WTC11 (cell line): ENCODE results near the gene ZNF175. TPM values are rescaled to one million over a fixed set of nuclear protein-coding genes. Genes with fewer than 3 reads are reported as not detected.

Experiments used
- ATAC-seq: fragments of 200-7000 bp; cut with Tn5 transposase; 2 replicates; pipeline ENCODE4 v1.10.0; 2021; ENCODE audit warnings: mild to moderate bottlenecking, moderate library complexity
- CTCF ChIA-PET: fragments of 300-600 bp; sonication (Branson Sonifier 250); formaldehyde crosslinking; loops from one replicate; lab custom pipeline; 2021; ENCODE audit warnings: antibody characterized with exemption; lab: Charles Lee
- POLR2A ChIA-PET: fragments of 350-600 bp; sonication (Branson Sonifier 250); formaldehyde crosslinking; loops from one replicate; lab custom pipeline; 2021; ENCODE audit warnings: antibody characterized with exemption; lab: Charles Lee
- DNase-seq: peaks from one replicate; pipeline ENCODE4 v3.0.0; 2021; ENCODE audit warnings: low spot score
- H3K27ac Mint-ChIP-seq: 2 replicates; pipeline ENCODE4 v1.8.0; 2021; ENCODE audit warnings: mixed read lengths
- H3K27me3 Mint-ChIP-seq: 2 replicates; pipeline ENCODE4 v1.8.0; 2021; ENCODE audit warnings: low read depth, mild to moderate bottlenecking, moderate library complexity, mixed read lengths
- H3K36me3 Mint-ChIP-seq: 2 replicates; pipeline ENCODE4 v1.8.0; 2021; ENCODE audit warnings: mixed read lengths
- H3K4me1 Mint-ChIP-seq: 2 replicates; pipeline ENCODE4 v1.8.0; 2022; ENCODE audit warnings: mixed read lengths
- H3K4me3 Mint-ChIP-seq: 2 replicates; pipeline ENCODE4 v1.8.0; 2021; ENCODE audit warnings: mild to moderate bottlenecking, moderate library complexity, mixed read lengths
- H3K9me3 Mint-ChIP-seq: 2 replicates; pipeline ENCODE4 v1.8.0; 2021; ENCODE audit warnings: mixed read lengths
- AR ChIP-seq: fragments of 250-450 bp; sonication (Bioruptor Pico); IDR thresholded peaks from 2 replicates; pipeline ENCODE4 v1.9.0; 2021; ENCODE audit warnings: mild to moderate bottlenecking
- CREM ChIP-seq: sonication (generic); formaldehyde crosslinking; IDR thresholded peaks from 2 replicates; pipeline ENCODE4 v1.8.1; 2022; ENCODE audit warnings: mild to moderate bottlenecking, missing genetic modification reagents, moderate library complexity
- E2F1 ChIP-seq: sonication (generic); formaldehyde crosslinking; IDR thresholded peaks from 2 replicates; pipeline ENCODE4 v1.8.0; 2022; ENCODE audit warnings: mild to moderate bottlenecking, missing genetic modification reagents
- ERG ChIP-seq: fragments of 250-450 bp; sonication (Bioruptor Pico); IDR thresholded peaks from 2 replicates; pipeline ENCODE4 v1.8.0; 2021; ENCODE audit warnings: mild to moderate bottlenecking
- GABPB1 ChIP-seq: sonication (generic); formaldehyde crosslinking; IDR thresholded peaks from 2 replicates; pipeline ENCODE4 v1.8.1; 2023; ENCODE audit warnings: mild to moderate bottlenecking, missing genetic modification reagents
- HMGA2 ChIP-seq: fragments of 250-450 bp; sonication (Bioruptor Pico); IDR thresholded peaks from 2 replicates; pipeline ENCODE4 v1.4.0; 2021; ENCODE audit warnings: mild to moderate bottlenecking, moderate library complexity
- IRF1 ChIP-seq: sonication (generic); formaldehyde crosslinking; IDR thresholded peaks from 2 replicates; pipeline ENCODE4 v1.8.0; 2023; ENCODE audit warnings: missing genetic modification reagents
- IRF2 ChIP-seq: sonication (generic); formaldehyde crosslinking; IDR thresholded peaks from 2 replicates; pipeline ENCODE4 v1.8.0; 2022; ENCODE audit warnings: low read depth, missing genetic modification reagents, borderline replicate concordance
- JAZF1 ChIP-seq: fragments of 250-450 bp; sonication (Bioruptor Pico); IDR thresholded peaks from 2 replicates; pipeline ENCODE4 v1.9.0; 2021; ENCODE audit warnings: moderate library complexity, mild to moderate bottlenecking, inconsistent platforms
- JUN ChIP-seq: sonication (generic); formaldehyde crosslinking; IDR thresholded peaks from 2 replicates; pipeline ENCODE4 v1.8.0; 2023; ENCODE audit warnings: mild to moderate bottlenecking, missing genetic modification reagents
- OVOL2 ChIP-seq: fragments of 250-450 bp; sonication (Bioruptor Pico); IDR thresholded peaks from 2 replicates; pipeline ENCODE4 v1.9.0; 2021; ENCODE audit warnings: mild to moderate bottlenecking, borderline replicate concordance
- RELA ChIP-seq: sonication (generic); formaldehyde crosslinking; IDR thresholded peaks from 2 replicates; pipeline ENCODE4 v1.8.1; 2022; ENCODE audit warnings: missing genetic modification reagents, mild to moderate bottlenecking, borderline replicate concordance
- SOX15 ChIP-seq: fragments of 250-450 bp; sonication (Bioruptor Pico); IDR thresholded peaks from 2 replicates; pipeline ENCODE4 v1.9.0; 2021; ENCODE audit warnings: mild to moderate bottlenecking
- TP53 ChIP-seq: sonication (generic); formaldehyde crosslinking; IDR thresholded peaks from 2 replicates; pipeline ENCODE4 v1.8.1; 2023; ENCODE audit warnings: mild to moderate bottlenecking, missing genetic modification reagents
- ZMAT4 ChIP-seq: fragments of 250-450 bp; sonication (Bioruptor Pico); IDR thresholded peaks from 2 replicates; pipeline ENCODE4 v1.9.0; 2021; ENCODE audit warnings: mild to moderate bottlenecking
- ZNF121 ChIP-seq: sonication (generic); formaldehyde crosslinking; IDR thresholded peaks from 2 replicates; pipeline ENCODE4 v1.8.0; 2023; ENCODE audit warnings: missing genetic modification reagents
- ZNF219 ChIP-seq: sonication (generic); formaldehyde crosslinking; IDR thresholded peaks from 2 replicates; pipeline ENCODE4 v1.8.0; 2023; ENCODE audit warnings: missing genetic modification reagents, mild to moderate bottlenecking, borderline replicate concordance
- ZNF281 ChIP-seq: sonication (generic); formaldehyde crosslinking; IDR thresholded peaks from 2 replicates; pipeline ENCODE4 v1.8.0; 2023; ENCODE audit warnings: mild to moderate bottlenecking, missing genetic modification reagents
- ZNF396 ChIP-seq: fragments of 250-450 bp; sonication (Bioruptor Pico); IDR thresholded peaks from 2 replicates; pipeline ENCODE4 v1.8.0; 2021; ENCODE audit warnings: mild to moderate bottlenecking, moderate library complexity, borderline replicate concordance
- ZNF512 ChIP-seq: sonication (generic); formaldehyde crosslinking; IDR thresholded peaks from 2 replicates; pipeline ENCODE4 v1.8.1; 2022; ENCODE audit warnings: missing genetic modification reagents, borderline replicate concordance
- total RNA-seq: library from RNA; stranded (reverse); gene quantifications from 3 replicates; pipeline ENCODE4 v1.2.3, GENCODE V29; 2021

The ZNF175 gene
- total RNA-seq, 1 experiment from 2014 or later: 10.9 TPM

GRCh38 chr19:51541458-51542357 lies 29.4 kb upstream of the ZNF175 start (continued):
- no peak for TF ChIP-seq ERG (CRISPR knock-in tag)
- no peak for TF ChIP-seq HMGA2
- no peak for TF ChIP-seq JAZF1 (CRISPR knock-in tag)
- no peak for TF ChIP-seq GABPB1 (CRISPR knock-in tag)
- no peak for TF ChIP-seq SOX15
- TF ChIP-seq ZNF396 (CRISPR knock-in tag): no peak

- Mint-ChIP-seq H3K4me3 (no peak overlapping the region), H3K36me3 (no peaks in the 10 kb centered on the region), H3K27me3 (peaks cover 39% of the 10 kb centered on the region), H3K27ac (no peak overlapping the region), H3K4me1 (peaks cover 3% of the 10 kb centered on the region), H3K9me3 (no peaks in the 10 kb centered on the region)
- DNase-seq (no peak), ATAC-seq (no peak)
- ChIA-PET POLR2A (no interaction called here), CTCF (no interaction called here)
- TF ChIP-seq E2F1 (CRISPR knock-in tag): no peak
- no peak for TF ChIP-seq TP53 (CRISPR knock-in tag)
- no peak for TF ChIP-seq OVOL2 (CRISPR knock-in tag)
- TF ChIP-seq ZNF281 (CRISPR knock-in tag): no peak
- TF ChIP-seq ZMAT4 (CRISPR knock-in tag): no peak
- TF ChIP-seq IRF2 (CRISPR knock-in tag): no peak
- TF ChIP-seq ZNF512 (CRISPR knock-in tag): no peak
- no peak for TF ChIP-seq ZNF219 (CRISPR knock-in tag)
- TF ChIP-seq RELA (CRISPR knock-in tag): no peak
- no peak for TF ChIP-seq AR (CRISPR knock-in tag)
- TF ChIP-seq JUN (CRISPR knock-in tag): no peak
- TF ChIP-seq CREM (CRISPR knock-in tag): no peak
- no peak for TF ChIP-seq ZNF121
- no peak for TF ChIP-seq IRF1
These were observed 28.4 kb upstream of the ZNF175 start for GRCh38 chr19:51542699-51543098.
